Liver (tissue), 9 donors: ENCODE results near the gene PSMC3. TPM values are rescaled to one million over a fixed set of nuclear protein-coding genes. Genes with fewer than 3 reads are reported as not detected.

ENCODE experiments used
- DNase-seq: peaks from one replicate; pipeline ENCODE4 v3.0.0-alpha.2; 2017; ENCODE audit warnings: low spot score
- H3K27ac ChIP-seq, 2 donors: one replicate each; pipeline ENCODE4 v1.7.0; 2013; ENCODE audit warnings: inconsistent platforms in 2 of 2, low read length in 2 of 2, control low read depth in 1 of 2, low read depth in 1 of 2, mild to moderate bottlenecking in 1 of 2
- H3K27me3 ChIP-seq, 4 donors: one replicate each; pipeline versions ENCODE4 v1.6.1 to v1.7.0; 2013; ENCODE audit warnings: low read length in 3 of 4, inconsistent platforms in 1 of 4, mild to moderate bottlenecking in 1 of 4, moderate library complexity in 1 of 4; ENCODE audit not compliant: control insufficient read depth in 4 of 4, insufficient read depth in 4 of 4
- H3K36me3 ChIP-seq, 4 donors: one replicate each; pipeline versions ENCODE4 v1.6.1 to v1.7.0; 2013; ENCODE audit warnings: low read length in 3 of 4, mild to moderate bottlenecking in 3 of 4, low read depth in 1 of 4, moderate library complexity in 1 of 4; ENCODE audit not compliant: control insufficient read depth in 4 of 4, insufficient read depth in 3 of 4
- H3K4me1 ChIP-seq, 4 donors: one replicate each; pipeline versions ENCODE4 v1.6.1 to v1.7.0; 2013; ENCODE audit warnings: low read length in 3 of 4, mild to moderate bottlenecking in 3 of 4, moderate library complexity in 1 of 4; ENCODE audit not compliant: control insufficient read depth in 4 of 4, insufficient read depth in 4 of 4
- H3K4me3 ChIP-seq, 3 donors: one replicate each; pipeline versions ENCODE4 v1.6.1 to v1.7.0; 2013; ENCODE audit warnings: low read length in 3 of 3, control low read depth in 1 of 3, low read depth in 1 of 3, mild to moderate bottlenecking in 1 of 3
- H3K9ac ChIP-seq, 2 donors: one replicate each; pipeline ENCODE4 v1.7.0; 2013; ENCODE audit warnings: low read length in 2 of 2, mild to moderate bottlenecking in 2 of 2, moderate library complexity in 2 of 2, control low read depth in 1 of 2, low read depth in 1 of 2
- H3K9me3 ChIP-seq, 4 donors: one replicate each; pipeline versions ENCODE4 v1.6.1 to v1.7.0; 2013; ENCODE audit warnings: low read length in 3 of 4; ENCODE audit not compliant: control insufficient read depth in 4 of 4
- EGR1 ChIP-seq, 2 donors: IDR thresholded peaks; 2 replicates each; pipeline ENCODE4 v1.6.1; 2016 to 2018; ENCODE audit warnings: antibody characterized with exemption in 2 of 2, low read depth in 2 of 2
- FOXA1 ChIP-seq: IDR thresholded peaks from 2 replicates; pipeline ENCODE4 v1.6.1; 2016; ENCODE audit warnings: antibody characterized with exemption
- GABPA ChIP-seq, 2 donors: IDR thresholded peaks in 1 of 2; conservative IDR thresholded peaks in 1 of 2; 2 replicates each; pipeline ENCODE4 v1.6.1; 2016; ENCODE audit warnings: antibody characterized with exemption in 2 of 2, mild to moderate bottlenecking in 1 of 2, moderate library complexity in 1 of 2
- HNF4A ChIP-seq, 2 donors: conservative IDR thresholded peaks; 2 replicates each; pipeline ENCODE4 v1.6.1; 2016; ENCODE audit warnings: antibody characterized with exemption in 2 of 2, mild to moderate bottlenecking in 2 of 2
- HNF4G ChIP-seq: IDR thresholded peaks from 2 replicates; pipeline ENCODE4 v1.6.1; 2016; ENCODE audit warnings: antibody characterized with exemption
- JUND ChIP-seq, 2 donors: IDR thresholded peaks; 2 replicates each; pipeline ENCODE4 v1.6.1; 2016; ENCODE audit warnings: antibody characterized with exemption in 2 of 2
- RAD21 ChIP-seq, 2 donors: IDR thresholded peaks; 2 replicates each; pipeline ENCODE4 v1.6.1; 2016; ENCODE audit warnings: antibody characterized with exemption in 2 of 2, mild to moderate bottlenecking in 2 of 2
- RXRA ChIP-seq, 2 donors: IDR thresholded peaks; 2 replicates each; pipeline ENCODE4 v1.6.1; 2017 to 2018; ENCODE audit warnings: antibody characterized with exemption in 2 of 2, mild to moderate bottlenecking in 1 of 2
- SP1 ChIP-seq: IDR thresholded peaks from 2 replicates; pipeline ENCODE4 v1.6.1; 2018; ENCODE audit warnings: antibody characterized with exemption, mild to moderate bottlenecking
- TAF1 ChIP-seq: conservative IDR thresholded peaks from 2 replicates; pipeline ENCODE4 v1.6.1; 2016; ENCODE audit warnings: antibody characterized with exemption, mild to moderate bottlenecking
- WGBS: extraction: QIAGEN DNeasy Blood & Tissue Kit; methylation state at CpG from one replicate; pipeline ENCODE4 v1.1.7; 2013; 5-methylcytosine and 5-hydroxymethylcytosine counted together
- polyA plus RNA-seq, 2 donors: library from polyadenylated mRNA; stranded (reverse) in 1 of 2; unstranded in 1 of 2; fragments of 200-250 nt in 1 of 2; fragments of >200 nt in 1 of 2; fragmentation: Nextera tagmentation in 1 of 2; extraction: Ambion mirVana in 1 of 2; gene quantifications; one replicate each; pipeline versions ENCODE4 v1.2.1 to v1.2.3, GENCODE V29; 2013 to 2015
- total RNA-seq, 2 donors: library from RNA; depleted of rRNA; stranded (reverse); fragments of >200 nt; gene quantifications; one replicate each; pipeline ENCODE4 v1.2.3, GENCODE V29; 2014
- TF ChIP-seq, protein P1 (sequence below): IDR thresholded peaks from 2 replicates; pipeline ENCODE4 v1.6.1; 2016; ENCODE audit warnings: antibody characterized with exemption
- TF ChIP-seq, protein P2 (sequence below): IDR thresholded peaks from 2 replicates; pipeline ENCODE4 v1.6.1; 2016; ENCODE audit warnings: antibody characterized with exemption, mild to moderate bottlenecking
- TF ChIP-seq, protein P3 (sequence below): IDR thresholded peaks from 2 replicates; pipeline ENCODE4 v1.6.1; 2016; ENCODE audit warnings: antibody characterized with exemption
- TF ChIP-seq, protein P4 (sequence below): IDR thresholded peaks from 2 replicates; pipeline ENCODE4 v1.6.1; 2016; ENCODE audit warnings: antibody characterized with exemption
- TF ChIP-seq, protein P5 (sequence below): fragments of 150-350 bp; IDR thresholded peaks from 2 replicates; pipeline ENCODE4 v1.5.1; 2017; ENCODE audit warnings: improper control_type of control experiment, low read depth, low read length; ENCODE audit not compliant: missing input control
- donor health status: healthy.
- donor health status: healthy.
- donor health status: healthy.
- donor health status: healthy.
- donor health status: healthy.

The PSMC3 gene
- total and polyA plus RNA-seq, 4 donors = 58.0 to 110 (median 103) TPM

DNA sequence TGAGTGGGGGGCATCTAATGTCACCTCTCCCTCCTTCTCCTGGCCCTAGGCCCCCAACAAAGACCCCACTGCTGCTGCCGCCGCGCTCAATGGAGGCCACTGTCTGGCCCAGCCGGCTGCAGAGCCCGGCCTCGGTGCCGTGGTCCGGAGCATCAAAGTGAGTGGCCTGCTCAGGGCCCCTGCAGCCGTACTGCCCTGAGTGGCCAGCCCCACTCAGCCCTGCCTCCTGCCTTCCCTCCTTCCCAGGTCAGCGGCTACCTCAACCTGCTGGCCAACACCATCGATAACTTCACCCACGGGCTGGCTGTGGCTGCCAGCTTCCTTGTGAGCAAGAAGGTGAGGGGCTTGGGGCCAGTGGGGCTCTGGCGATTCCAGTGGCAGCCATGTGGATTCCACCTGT, 12.9 kb downstream of the PSMC3 start:
- Histone ChIP-seq H3K9me3 (no peaks in the 10 kb centered on the region), H3K4me3 (no peak overlapping the region), H3K27ac (no peak overlapping the region), H3K9ac (no peak overlapping the region), H3K27me3 (no peaks in the 10 kb centered on the region), H3K4me1 (peaks cover 0 to 11% (median 8%) of the 10 kb centered on the region in 4 donors), H3K36me3 (peaks cover 0 to 33% (median 9%) of the 10 kb centered on the region in 4 donors)
- 94% methylated on average over 13 of the region's 13 CpGs for WGBS
- TF ChIP-seq HNF4A (conservative IDR thresholded peaks at IDR 0.05) (no peak), EGR1 (IDR thresholded peaks at IDR 0.05; ENCODE audit: low read depth in 2 of 2) (no peak), TAF1 (no peak), RAD21 (IDR thresholded peaks at IDR 0.05) (no peak), GABPA (IDR thresholded peaks at IDR 0.05 in 1 of 2, conservative IDR thresholded peaks at IDR 0.05 in 1 of 2) (no peak), HNF4G (no peak)
- TF ChIP-seq, protein P1, sequence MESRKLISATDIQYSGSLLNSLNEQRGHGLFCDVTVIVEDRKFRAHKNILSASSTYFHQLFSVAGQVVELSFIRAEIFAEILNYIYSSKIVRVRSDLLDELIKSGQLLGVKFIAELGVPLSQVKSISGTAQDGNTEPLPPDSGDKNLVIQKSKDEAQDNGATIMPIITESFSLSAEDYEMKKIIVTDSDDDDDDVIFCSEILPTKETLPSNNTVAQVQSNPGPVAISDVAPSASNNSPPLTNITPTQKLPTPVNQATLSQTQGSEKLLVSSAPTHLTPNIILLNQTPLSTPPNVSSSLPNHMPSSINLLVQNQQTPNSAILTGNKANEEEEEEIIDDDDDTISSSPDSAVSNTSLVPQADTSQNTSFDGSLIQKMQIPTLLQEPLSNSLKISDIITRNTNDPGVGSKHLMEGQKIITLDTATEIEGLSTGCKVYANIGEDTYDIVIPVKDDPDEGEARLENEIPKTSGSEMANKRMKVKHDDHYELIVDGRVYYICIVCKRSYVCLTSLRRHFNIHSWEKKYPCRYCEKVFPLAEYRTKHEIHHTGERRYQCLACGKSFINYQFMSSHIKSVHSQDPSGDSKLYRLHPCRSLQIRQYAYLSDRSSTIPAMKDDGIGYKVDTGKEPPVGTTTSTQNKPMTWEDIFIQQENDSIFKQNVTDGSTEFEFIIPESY = no peak
- TF ChIP-seq, protein P2, sequence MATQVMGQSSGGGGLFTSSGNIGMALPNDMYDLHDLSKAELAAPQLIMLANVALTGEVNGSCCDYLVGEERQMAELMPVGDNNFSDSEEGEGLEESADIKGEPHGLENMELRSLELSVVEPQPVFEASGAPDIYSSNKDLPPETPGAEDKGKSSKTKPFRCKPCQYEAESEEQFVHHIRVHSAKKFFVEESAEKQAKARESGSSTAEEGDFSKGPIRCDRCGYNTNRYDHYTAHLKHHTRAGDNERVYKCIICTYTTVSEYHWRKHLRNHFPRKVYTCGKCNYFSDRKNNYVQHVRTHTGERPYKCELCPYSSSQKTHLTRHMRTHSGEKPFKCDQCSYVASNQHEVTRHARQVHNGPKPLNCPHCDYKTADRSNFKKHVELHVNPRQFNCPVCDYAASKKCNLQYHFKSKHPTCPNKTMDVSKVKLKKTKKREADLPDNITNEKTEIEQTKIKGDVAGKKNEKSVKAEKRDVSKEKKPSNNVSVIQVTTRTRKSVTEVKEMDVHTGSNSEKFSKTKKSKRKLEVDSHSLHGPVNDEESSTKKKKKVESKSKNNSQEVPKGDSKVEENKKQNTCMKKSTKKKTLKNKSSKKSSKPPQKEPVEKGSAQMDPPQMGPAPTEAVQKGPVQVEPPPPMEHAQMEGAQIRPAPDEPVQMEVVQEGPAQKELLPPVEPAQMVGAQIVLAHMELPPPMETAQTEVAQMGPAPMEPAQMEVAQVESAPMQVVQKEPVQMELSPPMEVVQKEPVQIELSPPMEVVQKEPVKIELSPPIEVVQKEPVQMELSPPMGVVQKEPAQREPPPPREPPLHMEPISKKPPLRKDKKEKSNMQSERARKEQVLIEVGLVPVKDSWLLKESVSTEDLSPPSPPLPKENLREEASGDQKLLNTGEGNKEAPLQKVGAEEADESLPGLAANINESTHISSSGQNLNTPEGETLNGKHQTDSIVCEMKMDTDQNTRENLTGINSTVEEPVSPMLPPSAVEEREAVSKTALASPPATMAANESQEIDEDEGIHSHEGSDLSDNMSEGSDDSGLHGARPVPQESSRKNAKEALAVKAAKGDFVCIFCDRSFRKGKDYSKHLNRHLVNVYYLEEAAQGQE = no peak
- TF ChIP-seq, protein P3, sequence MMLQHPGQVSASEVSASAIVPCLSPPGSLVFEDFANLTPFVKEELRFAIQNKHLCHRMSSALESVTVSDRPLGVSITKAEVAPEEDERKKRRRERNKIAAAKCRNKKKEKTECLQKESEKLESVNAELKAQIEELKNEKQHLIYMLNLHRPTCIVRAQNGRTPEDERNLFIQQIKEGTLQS = no peak
- DNase-seq = no peak

DNA sequence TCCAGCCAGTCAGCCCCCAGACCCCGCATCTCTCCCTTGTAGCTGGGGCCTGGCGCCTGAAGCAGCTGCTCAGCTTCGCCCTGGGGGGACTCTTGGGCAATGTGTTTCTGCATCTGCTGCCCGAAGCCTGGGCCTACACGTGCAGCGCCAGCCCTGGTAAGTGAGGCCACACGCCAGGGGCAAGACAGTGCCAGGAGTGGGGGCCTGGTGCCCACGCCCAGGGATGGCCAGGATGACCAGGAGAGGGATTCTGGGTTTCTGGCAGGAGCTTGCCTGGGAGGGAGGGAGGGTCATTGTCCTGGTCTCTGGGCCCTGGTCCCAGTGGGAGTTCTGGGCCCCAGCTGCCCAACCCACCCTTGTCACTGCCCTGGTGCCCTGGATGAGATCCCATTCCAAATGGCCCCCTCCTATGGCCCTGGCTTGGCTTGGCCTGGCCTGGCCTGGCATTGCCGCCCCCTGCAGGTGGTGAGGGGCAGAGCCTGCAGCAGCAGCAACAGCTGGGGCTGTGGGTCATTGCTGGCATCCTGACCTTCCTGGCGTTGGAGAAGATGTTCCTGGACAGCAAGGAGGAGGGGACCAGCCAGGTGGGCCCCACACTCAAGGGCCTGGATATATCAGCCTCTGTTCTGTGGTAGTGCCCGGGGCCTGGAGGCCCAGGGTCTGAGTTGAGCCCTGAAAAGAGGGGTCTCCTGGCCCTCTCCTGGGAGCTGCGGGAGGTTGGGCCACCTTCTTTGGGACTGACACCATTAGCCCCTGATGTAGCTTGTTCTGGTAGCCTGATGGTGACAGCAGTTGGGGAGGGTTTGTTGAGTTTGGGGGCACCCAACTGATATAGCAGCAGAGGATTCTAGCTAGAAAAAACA, 14.1 kb downstream of the PSMC3 start:
- Histone ChIP-seq H3K4me3 (no peak overlapping the region), H3K9ac (no peak overlapping the region)

More for the DNA sequence above, 14.1 kb downstream of the PSMC3 start:
- no peak for TF ChIP-seq TAF1
- no peak for TF ChIP-seq HNF4A (conservative IDR thresholded peaks at IDR 0.05)
- no peak for TF ChIP-seq EGR1 (IDR thresholded peaks at IDR 0.05; ENCODE audit: low read depth in 2 of 2)
- no peak for TF ChIP-seq GABPA (IDR thresholded peaks at IDR 0.05 in 1 of 2, conservative IDR thresholded peaks at IDR 0.05 in 1 of 2)
- peak; percentile 56 to 78 for TF ChIP-seq RAD21 (IDR thresholded peaks at IDR 0.05)
- TF ChIP-seq, protein P2 = no peak
- TF ChIP-seq SP1 = no peak
- no peak for TF ChIP-seq JUND (IDR thresholded peaks at IDR 0.05)
- no peak for TF ChIP-seq RXRA (IDR thresholded peaks at IDR 0.05)
- TF ChIP-seq, protein P4, sequence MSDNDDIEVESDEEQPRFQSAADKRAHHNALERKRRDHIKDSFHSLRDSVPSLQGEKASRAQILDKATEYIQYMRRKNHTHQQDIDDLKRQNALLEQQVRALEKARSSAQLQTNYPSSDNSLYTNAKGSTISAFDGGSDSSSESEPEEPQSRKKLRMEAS = no peak
- no peak for TF ChIP-seq FOXA1
- TF ChIP-seq, protein P5, sequence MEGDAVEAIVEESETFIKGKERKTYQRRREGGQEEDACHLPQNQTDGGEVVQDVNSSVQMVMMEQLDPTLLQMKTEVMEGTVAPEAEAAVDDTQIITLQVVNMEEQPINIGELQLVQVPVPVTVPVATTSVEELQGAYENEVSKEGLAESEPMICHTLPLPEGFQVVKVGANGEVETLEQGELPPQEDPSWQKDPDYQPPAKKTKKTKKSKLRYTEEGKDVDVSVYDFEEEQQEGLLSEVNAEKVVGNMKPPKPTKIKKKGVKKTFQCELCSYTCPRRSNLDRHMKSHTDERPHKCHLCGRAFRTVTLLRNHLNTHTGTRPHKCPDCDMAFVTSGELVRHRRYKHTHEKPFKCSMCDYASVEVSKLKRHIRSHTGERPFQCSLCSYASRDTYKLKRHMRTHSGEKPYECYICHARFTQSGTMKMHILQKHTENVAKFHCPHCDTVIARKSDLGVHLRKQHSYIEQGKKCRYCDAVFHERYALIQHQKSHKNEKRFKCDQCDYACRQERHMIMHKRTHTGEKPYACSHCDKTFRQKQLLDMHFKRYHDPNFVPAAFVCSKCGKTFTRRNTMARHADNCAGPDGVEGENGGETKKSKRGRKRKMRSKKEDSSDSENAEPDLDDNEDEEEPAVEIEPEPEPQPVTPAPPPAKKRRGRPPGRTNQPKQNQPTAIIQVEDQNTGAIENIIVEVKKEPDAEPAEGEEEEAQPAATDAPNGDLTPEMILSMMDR = peak; percentile 57
- no peak overlapping the region for H3K27ac ChIP-seq
- peaks cover 0 to 18% (median 15%) of the 10 kb centered on the region in 4 donors for H3K4me1 ChIP-seq
- H3K36me3 ChIP-seq = peaks cover 0 to 24% (median 7%) of the 10 kb centered on the region in 4 donors
- 79% methylated on average over 12 of the region's 12 CpGs for WGBS
- no peaks in the 10 kb centered on the region for H3K27me3 ChIP-seq
- no peaks in the 10 kb centered on the region for H3K9me3 ChIP-seq
- DNase-seq = peak; percentile 63
